DOHH2 (cell line): Measurements from ENCODE around the gene NCAM1.
A peak's percentile ranks its signal among the peaks of the same experiment; 100 is the strongest.
"Not testable (repeated sequence)": the region's sequence is repeated elsewhere in the genome, so short reads cannot be mapped to it uniquely, and the experiment has no call there.

Experiments used
- H3F3A ChIP-seq: fragments of 200-600 bp; sonication (generic), shearing (Covaris generic); 2 replicates; pipeline ENCODE4 v1.6.0; 2016; ENCODE audit warnings: antibody characterized with exemption, mild to moderate bottlenecking; ENCODE audit not compliant: control insufficient read depth, insufficient read depth
- H3K27ac ChIP-seq: fragments of 200-600 bp; sonication (generic); 2 replicates; pipeline ENCODE4 v1.5.1; 2014; ENCODE audit warnings: low read depth, mild to moderate bottlenecking, low read length, moderate library complexity
- H3K27me3 ChIP-seq: fragments of 200-600 bp; sonication (generic); 2 replicates; pipeline ENCODE4 v1.6.1; 2014; ENCODE audit warnings: mild to moderate bottlenecking, low read length, mixed read lengths; ENCODE audit not compliant: control insufficient read depth
- H3K36me3 ChIP-seq: fragments of 200-600 bp; sonication (generic); 2 replicates; pipeline ENCODE4 v1.6.1; 2014; ENCODE audit warnings: mild to moderate bottlenecking, low read length, moderate library complexity, mixed read lengths; ENCODE audit not compliant: control insufficient read depth
- H3K4me1 ChIP-seq: fragments of 200-600 bp; sonication (generic); 2 replicates; pipeline ENCODE4 v1.6.1; 2014; ENCODE audit warnings: mild to moderate bottlenecking, low read length, mixed read lengths; ENCODE audit not compliant: control insufficient read depth
- H3K4me2 ChIP-seq: fragments of 200-600 bp; sonication (generic); 2 replicates; pipeline ENCODE4 v1.6.0; 2014; ENCODE audit warnings: mild to moderate bottlenecking, low read length, moderate library complexity
- H3K4me3 ChIP-seq: fragments of 200-600 bp; sonication (generic); 2 replicates; pipeline ENCODE4 v1.5.1; 2014; ENCODE audit warnings: mild to moderate bottlenecking, low read length, mixed read lengths
- H3K79me2 ChIP-seq: fragments of 200-600 bp; sonication (generic); 2 replicates; pipeline ENCODE4 v1.6.1; 2014; ENCODE audit warnings: mild to moderate bottlenecking, low read length, mixed read lengths; ENCODE audit not compliant: control insufficient read depth
- H3K9me2 ChIP-seq: fragments of 200-600 bp; sonication (generic); replicated peaks from 2 replicates; pipeline ENCODE4 v1.6.1; 2014; ENCODE audit warnings: mild to moderate bottlenecking, low read length, mixed read lengths; ENCODE audit not compliant: control insufficient read depth
- H3K9me3 ChIP-seq: fragments of 200-600 bp; sonication (generic); 2 replicates; pipeline ENCODE4 v1.6.1; 2014; ENCODE audit warnings: antibody characterized with exemption, low read length, mixed read lengths; ENCODE audit not compliant: control insufficient read depth, insufficient read depth
- H4K20me1 ChIP-seq: fragments of 200-600 bp; sonication (generic); 2 replicates; pipeline ENCODE4 v1.6.0; 2014; ENCODE audit warnings: low read depth, mild to moderate bottlenecking, antibody characterized with exemption, low read length, moderate library complexity; ENCODE audit not compliant: control insufficient read depth, insufficient read depth
- CTCF ChIP-seq: fragments of 200-600 bp; sonication (generic); IDR thresholded peaks from one replicate; pipeline ENCODE4 v1.5.1; 2014; ENCODE audit warnings: antibody characterized with exemption, mild to moderate bottlenecking, low read depth, low read length; ENCODE audit not compliant: poor library complexity, severe bottlenecking
- EZH2phosphoT487 ChIP-seq: fragments of 200-600 bp; sonication (generic); IDR thresholded peaks from 2 replicates; pipeline ENCODE4 v1.6.1; 2017; ENCODE audit warnings: borderline replicate concordance, mild to moderate bottlenecking, antibody characterized with exemption, low read length, moderate library complexity, mixed read lengths

Gene NCAM1

GRCh38 chr11:112961146-112961668 lies at the start of gene NCAM1:
Gene NCAM1 (plus strand): TSS chr11:112961420.
- Histone ChIP-seq H3K4me2 (peak within 1 kb of the TSS; percentile 67), H4K20me1 (no peaks in the 10 kb centered on the region), H3K9me3 (no peaks in the 10 kb centered on the region), H3F3A (no peaks in the 10 kb centered on the region), H3K4me1 (peaks cover 3% of the 10 kb centered on the region; the same call in 1 of the 2 replicates), H3K27ac (no peak within 1 kb of the TSS), H3K9me2 (no peaks in the 10 kb centered on the region), H3K4me3 (peak within 1 kb of the TSS; percentile 60), H3K79me2 (no peaks in the 10 kb centered on the region), H3K36me3 (no peaks in the 10 kb centered on the region), H3K27me3 (peaks cover 21% of the 10 kb centered on the region)
- no peak for TF ChIP-seq CTCF
- no peak for TF ChIP-seq EZH2phosphoT487

GRCh38 chr11:112922606-112923005 lies 38.6 kb upstream of the NCAM1 start:
- H3K36me3 ChIP-seq: no peaks in the 10 kb centered on the region
- no peak overlapping the region for H3K27ac ChIP-seq
- TF ChIP-seq EZH2phosphoT487 (no peak), CTCF (no peak)
- H3K9me2 ChIP-seq: no peaks in the 10 kb centered on the region
- no peak overlapping the region for H3K4me2 ChIP-seq
- no peaks in the 10 kb centered on the region; the same call in 1 of the 2 replicates for H3K27me3 ChIP-seq
- H3F3A ChIP-seq: no peaks in the 10 kb centered on the region
- H3K79me2 ChIP-seq: no peaks in the 10 kb centered on the region
- no peaks in the 10 kb centered on the region for H4K20me1 ChIP-seq
- no peaks in the 10 kb centered on the region for H3K9me3 ChIP-seq
- no peaks in the 10 kb centered on the region for H3K4me1 ChIP-seq
- H3K4me3 ChIP-seq: no peak overlapping the region

GRCh38 chr11:112924836-112925235 lies 36.4 kb upstream of the NCAM1 start:
- H3K27ac ChIP-seq, H4K20me1 ChIP-seq, H3K4me1 ChIP-seq, H3K9me3 ChIP-seq, H3K79me2 ChIP-seq, H3K9me2 ChIP-seq, H3K36me3 ChIP-seq, H3K4me3 ChIP-seq, H3K4me2 ChIP-seq, H3F3A ChIP-seq, H3K27me3 ChIP-seq: not testable (repeated sequence)

GRCh38 chr11:112925516-112926310 lies 35.5 kb upstream of the NCAM1 start:
- TF ChIP-seq CTCF (no peak), EZH2phosphoT487 (no peak)
- H4K20me1 ChIP-seq: no peaks in the 10 kb centered on the region
- H3K4me3 ChIP-seq: no peak overlapping the region
- no peaks in the 10 kb centered on the region for H3K9me3 ChIP-seq
- no peaks in the 10 kb centered on the region; the same call in 1 of the 2 replicates for H3K27me3 ChIP-seq
- H3K9me2 ChIP-seq: no peaks in the 10 kb centered on the region
- no peaks in the 10 kb centered on the region for H3K4me1 ChIP-seq
- H3K79me2 ChIP-seq: no peaks in the 10 kb centered on the region
- H3F3A ChIP-seq: no peaks in the 10 kb centered on the region
- no peak overlapping the region for H3K4me2 ChIP-seq
- H3K27ac ChIP-seq: no peak overlapping the region
- no peaks in the 10 kb centered on the region for H3K36me3 ChIP-seq
